HepG2 (cell line): Measurements from ENCODE around the gene SDR42E2. TPM values are rescaled to one million over a fixed set of nuclear protein-coding genes. Genes with fewer than 3 reads are reported as not detected.

ENCODE experiments used
- CC2D1A ChIP-seq: sonication (generic); formaldehyde crosslinking; IDR thresholded peaks from 2 replicates; pipeline ENCODE4 v1.8.1; 2023; ENCODE audit warnings: mild to moderate bottlenecking, missing genetic modification reagents
- HMG20B ChIP-seq: conservative IDR thresholded peaks from 2 replicates; pipeline ENCODE4 v1.6.1; 2016; ENCODE audit warnings: missing genetic modification reagents, missing compliant biosample characterization
- HNRNPL ChIP-seq: fragments of 200-400 bp; formaldehyde crosslinking; IDR thresholded peaks from 2 replicates; pipeline ENCODE4 v1.6.1; 2017; ENCODE audit warnings: mild to moderate bottlenecking, low read depth, low read length
- MXI1 ChIP-seq: IDR thresholded peaks from 3 replicates; pipeline ENCODE4 v1.6.1; 2012; ENCODE audit warnings: low read depth, low read length, inconsistent platforms, borderline replicate concordance
- PREB ChIP-seq: sonication (generic); formaldehyde crosslinking; IDR thresholded peaks from 2 replicates; pipeline ENCODE4 v1.4.0; 2020; ENCODE audit warnings: missing genetic modification reagents
- SIX4 ChIP-seq: sonication (generic); formaldehyde crosslinking; IDR thresholded peaks from 2 replicates; pipeline ENCODE4 v1.4.0; 2020; ENCODE audit warnings: missing genetic modification reagents
- SPEN ChIP-seq: sonication (generic); formaldehyde crosslinking; IDR thresholded peaks from 2 replicates; pipeline ENCODE4 v1.5.1; 2020; ENCODE audit warnings: low read depth, mild to moderate bottlenecking, missing genetic modification reagents
- TSC22D2 ChIP-seq: sonication (generic); formaldehyde crosslinking; IDR thresholded peaks from 2 replicates; pipeline ENCODE4 v1.5.1; 2020; ENCODE audit warnings: missing genetic modification reagents, mild to moderate bottlenecking, borderline replicate concordance
- U2AF2 ChIP-seq: fragments of 200-400 bp; formaldehyde crosslinking; IDR thresholded peaks from 2 replicates; pipeline ENCODE4 v1.6.1; 2017; ENCODE audit warnings: low read depth, mild to moderate bottlenecking, low read length
- ZBTB20 ChIP-seq: sonication (generic); formaldehyde crosslinking; IDR thresholded peaks from 2 replicates; pipeline ENCODE4 v1.8.1; 2023; ENCODE audit warnings: missing genetic modification reagents, low read depth, mild to moderate bottlenecking, borderline replicate concordance
- ZFP36L2 ChIP-seq: sonication (generic); formaldehyde crosslinking; IDR thresholded peaks from 2 replicates; pipeline ENCODE4 v1.4.0; 2020; ENCODE audit warnings: missing genetic modification reagents
- ZHX1 ChIP-seq: sonication (generic); formaldehyde crosslinking; IDR thresholded peaks from 2 replicates; pipeline ENCODE4 v1.8.1; 2022; ENCODE audit warnings: low read depth, mild to moderate bottlenecking, missing genetic modification reagents
- ZKSCAN8 ChIP-seq: IDR thresholded peaks from 2 replicates; pipeline ENCODE4 v1.6.1; 2016; ENCODE audit warnings: borderline replicate concordance, missing genetic modification reagents, missing compliant biosample characterization
- ZNF414 ChIP-seq: sonication (generic); formaldehyde crosslinking; IDR thresholded peaks from 2 replicates; pipeline ENCODE4 v1.5.0; 2020; ENCODE audit warnings: missing genetic modification reagents
- ZNF598 ChIP-seq: sonication (generic); formaldehyde crosslinking; IDR thresholded peaks from 2 replicates; pipeline ENCODE4 v1.5.1; 2020; ENCODE audit warnings: mild to moderate bottlenecking, missing genetic modification reagents, borderline replicate concordance
- ZNF7 ChIP-seq: IDR thresholded peaks from 2 replicates; pipeline ENCODE4 v1.6.1; 2016; ENCODE audit warnings: missing biosample characterization, missing genetic modification reagents
- ZNF781 ChIP-seq: sonication (generic); formaldehyde crosslinking; IDR thresholded peaks from 2 replicates; pipeline ENCODE4 v1.5.1; 2020; ENCODE audit warnings: borderline replicate concordance, mild to moderate bottlenecking, missing genetic modification reagents; ENCODE audit errors: not compliant biosample characterization
- polyA plus RNA-seq, 8 experiments: library from polyadenylated mRNA; depleted of rRNA in 3 of 8; stranded (reverse) in 7 of 8; unstranded in 1 of 8; fragments of >200 nt; fragmentation: Illumina TruSeq in 4 of 8; extraction: Trizol in 4 of 8; gene quantifications; 2 replicates each; pipeline versions ENCODE4 v1.2.1 to v1.2.3, GENCODE V29; 2011 to 2016; ENCODE audit warnings: low read depth in 4 of 8, missing spikeins in 1 of 8, mixed read lengths in 1 of 8; ENCODE audit not compliant: insufficient read depth in 1 of 8
- total RNA-seq, 5 experiments: library from RNA; depleted of rRNA; stranded (reverse); fragments of >200 nt; fragmentation: Illumina TruSeq; extraction: Trizol; gene quantifications; 2 replicates each; pipeline ENCODE4 v1.2.3, GENCODE V29; 2016; ENCODE audit warnings: low read depth in 1 of 5
- TF ChIP-seq, protein P1 (sequence below): IDR thresholded peaks from 2 replicates; pipeline ENCODE4 v1.6.1; 2016; ENCODE audit warnings: mild to moderate bottlenecking
- TF ChIP-seq, protein P2 (sequence below): sonication (generic); formaldehyde crosslinking; IDR thresholded peaks from 2 replicates; pipeline ENCODE4 v1.8.1; 2023; ENCODE audit warnings: mild to moderate bottlenecking, missing genetic modification reagents

SDR42E2 gene
- total and polyA plus RNA-seq, 2 of the 13 experiments (the other 11 are each of a cell fraction or from before 2014, with no cell fraction given), result 0.05 to 0.11 TPM

DNA sequence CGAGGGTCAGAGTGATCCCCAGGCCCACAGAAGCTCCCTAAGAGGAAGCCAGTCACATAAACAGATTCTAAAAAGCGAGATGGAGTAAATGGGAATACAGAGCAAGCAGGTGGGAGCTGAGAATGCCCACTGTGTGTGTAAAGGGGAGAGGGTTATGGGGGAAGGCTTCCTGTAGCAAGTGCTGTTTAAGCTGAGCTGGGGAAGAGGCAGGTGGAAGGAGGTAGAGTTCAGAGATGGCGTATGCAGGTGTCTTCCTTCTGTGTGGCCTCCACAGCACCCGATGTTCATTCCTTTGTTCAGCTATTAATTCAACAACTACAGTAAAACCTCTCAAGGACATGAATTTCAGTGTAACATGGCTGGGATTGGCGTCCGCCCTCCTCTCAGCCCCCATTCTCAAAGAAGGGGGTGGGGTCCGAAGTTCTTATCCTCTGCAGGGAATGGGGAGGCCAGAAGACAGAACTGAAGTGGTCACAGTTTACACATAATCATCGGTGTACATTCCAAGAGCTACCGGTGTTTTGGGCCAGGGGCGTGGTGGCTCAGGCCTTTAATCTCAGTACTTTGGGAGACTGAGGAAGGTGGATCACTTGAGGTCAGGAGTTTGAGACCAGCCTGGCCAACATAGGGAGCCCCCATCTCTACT lies 45.5 kb downstream of the SDR42E2 start (continued):
- TF ChIP-seq U2AF2 (no peak), SIX4 (CRISPR knock-in tag) (no peak), ZKSCAN8 (no peak), ZBTB20 (CRISPR knock-in tag) (0 out of 2 replicates have a peak, but pooled peaks have one; percentile 7), CC2D1A (CRISPR knock-in tag) (no peak), HNRNPL (no peak), ZHX1 (no peak), ZFP36L2 (no peak), ZNF414 (no peak), HMG20B (CRISPR knock-in tag) (no peak), MXI1 (no peak), SPEN (no peak), ZNF781 (CRISPR knock-in tag) (no peak), TSC22D2 (CRISPR knock-in tag) (no peak), PREB (no peak), ZNF7 (CRISPR knock-in tag) (no peak), ZNF598 (CRISPR knock-in tag) (0 out of 2 replicates have a peak, but pooled peaks have one; percentile 2)
- TF ChIP-seq, protein P1, sequence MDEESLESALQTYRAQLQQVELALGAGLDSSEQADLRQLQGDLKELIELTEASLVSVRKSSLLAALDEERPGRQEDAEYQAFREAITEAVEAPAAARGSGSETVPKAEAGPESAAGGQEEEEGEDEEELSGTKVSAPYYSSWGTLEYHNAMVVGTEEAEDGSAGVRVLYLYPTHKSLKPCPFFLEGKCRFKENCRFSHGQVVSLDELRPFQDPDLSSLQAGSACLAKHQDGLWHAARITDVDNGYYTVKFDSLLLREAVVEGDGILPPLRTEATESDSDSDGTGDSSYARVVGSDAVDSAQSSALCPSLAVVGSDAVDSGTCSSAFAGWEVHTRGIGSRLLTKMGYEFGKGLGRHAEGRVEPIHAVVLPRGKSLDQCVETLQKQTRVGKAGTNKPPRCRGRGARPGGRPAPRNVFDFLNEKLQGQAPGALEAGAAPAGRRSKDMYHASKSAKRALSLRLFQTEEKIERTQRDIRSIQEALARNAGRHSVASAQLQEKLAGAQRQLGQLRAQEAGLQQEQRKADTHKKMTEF, result no peak
- TF ChIP-seq, protein P2, sequence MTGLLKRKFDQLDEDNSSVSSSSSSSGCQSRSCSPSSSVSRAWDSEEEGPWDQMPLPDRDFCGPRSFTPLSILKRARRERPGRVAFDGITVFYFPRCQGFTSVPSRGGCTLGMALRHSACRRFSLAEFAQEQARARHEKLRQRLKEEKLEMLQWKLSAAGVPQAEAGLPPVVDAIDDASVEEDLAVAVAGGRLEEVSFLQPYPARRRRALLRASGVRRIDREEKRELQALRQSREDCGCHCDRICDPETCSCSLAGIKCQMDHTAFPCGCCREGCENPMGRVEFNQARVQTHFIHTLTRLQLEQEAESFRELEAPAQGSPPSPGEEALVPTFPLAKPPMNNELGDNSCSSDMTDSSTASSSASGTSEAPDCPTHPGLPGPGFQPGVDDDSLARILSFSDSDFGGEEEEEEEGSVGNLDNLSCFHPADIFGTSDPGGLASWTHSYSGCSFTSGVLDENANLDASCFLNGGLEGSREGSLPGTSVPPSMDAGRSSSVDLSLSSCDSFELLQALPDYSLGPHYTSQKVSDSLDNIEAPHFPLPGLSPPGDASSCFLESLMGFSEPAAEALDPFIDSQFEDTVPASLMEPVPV (CRISPR knock-in tag), result no peak
